Neural cell (in vitro differentiated cells): ENCODE results near the gene PCDHA1.

Experiments
- CTCF ChIP-seq: fragments of 450-650 bp; IDR thresholded peaks from 2 replicates; pipeline ENCODE4 v1.5.1; 2014; ENCODE audit warnings: antibody characterized with exemption, mild to moderate bottlenecking, moderate library complexity; ENCODE audit not compliant: poor library complexity, severe bottlenecking
- EP300 ChIP-seq: fragments of 450-650 bp; conservative IDR thresholded peaks from 2 replicates; pipeline ENCODE4 v1.6.1; 2014; ENCODE audit warnings: antibody characterized with exemption, mild to moderate bottlenecking, moderate library complexity; ENCODE audit not compliant: poor library complexity, severe bottlenecking
- EZH2 ChIP-seq: fragments of 200-600, 300-800 bp; shearing (Covaris generic), sonication (generic); IDR thresholded peaks from 2 replicates; pipeline ENCODE4 v1.6.1; 2014; ENCODE audit warnings: antibody characterized with exemption, low read length, borderline replicate concordance, mild to moderate bottlenecking; ENCODE audit not compliant: insufficient read depth, poor library complexity, severe bottlenecking
- POLR2AphosphoS5 ChIP-seq: IDR thresholded peaks from 2 replicates; pipeline ENCODE4 v1.6.1; 2012
- RAD21 ChIP-seq: fragments of 450-650 bp; conservative IDR thresholded peaks from 2 replicates; pipeline ENCODE4 v1.6.1; 2014; ENCODE audit warnings: antibody characterized with exemption, mild to moderate bottlenecking, moderate library complexity
- REST ChIP-seq: IDR thresholded peaks from 2 replicates; pipeline ENCODE4 v1.6.1; 2012; ENCODE audit warnings: borderline replicate concordance
- SMC3 ChIP-seq: fragments of 450-650 bp; conservative IDR thresholded peaks from 2 replicates; pipeline ENCODE4 v1.6.1; 2014; ENCODE audit warnings: antibody characterized with exemption, mild to moderate bottlenecking, moderate library complexity; ENCODE audit not compliant: poor library complexity
- TAF1 ChIP-seq: IDR thresholded peaks from 2 replicates; pipeline ENCODE4 v1.6.1; 2012; ENCODE audit warnings: low read depth

- no peak for TF ChIP-seq EZH2
- no peak for TF ChIP-seq REST
- TF ChIP-seq EP300, result no peak
- no peak for TF ChIP-seq CTCF
- no peak for TF ChIP-seq RAD21
- no peak for TF ChIP-seq POLR2AphosphoS5
- no peak for TF ChIP-seq SMC3
- no peak for TF ChIP-seq TAF1
Observed at GRCh38 chr5:140883373-140883772, 97.4 kb downstream of the PCDHA1 start.
